ENCODE results near the gene LGMN.

The LGMN gene

GRCh38 chr14:92787554-92787953, 39.1 kb upstream of the LGMN start:
- no peaks in the 10 kb centered on the region for H3K36me3 ChIP-seq (ENCODE audit: insufficient read depth, low read length)
- H3K9ac ChIP-seq (ENCODE audit: low read depth, low read length, poor library complexity, severe bottlenecking): no peak overlapping the region
- no peaks in the 10 kb centered on the region for H4K20me1 ChIP-seq (ENCODE audit: insufficient read depth, low read length, poor library complexity, severe bottlenecking)
- peaks cover 10% of the 10 kb centered on the region for H3K27me3 ChIP-seq (ENCODE audit: insufficient read depth, low read length, poor library complexity, severe bottlenecking)
- H3K9me3 ChIP-seq (ENCODE audit: insufficient read depth, low read depth, low read length): peaks cover 14% of the 10 kb centered on the region; the same call in 1 of the 2 replicates
- TF ChIP-seq EZH2phosphoT487 (IDR thresholded peaks at IDR 0.05; ENCODE audit: borderline replicate concordance): no peak
- TF ChIP-seq CTCF (conservative IDR thresholded peaks at IDR 0.05; ENCODE audit: low read length): no peak
- no peaks in the 10 kb centered on the region for H3F3A ChIP-seq (ENCODE audit: low read depth)
- peaks cover 5% of the 10 kb centered on the region for H3K4me1 ChIP-seq (ENCODE audit: insufficient read depth, low read length, poor library complexity, severe bottlenecking)
- no peak overlapping the region for H3K4me3 ChIP-seq (ENCODE audit: low read length, poor library complexity, severe bottlenecking)
- no peaks in the 10 kb centered on the region for H3K79me2 ChIP-seq (ENCODE audit: insufficient read depth, low read length)
- no peaks in the 10 kb centered on the region for H3K9me2 ChIP-seq (replicated peaks; ENCODE audit: low read depth, low read length)
- no peak overlapping the region for H3K4me2 ChIP-seq (ENCODE audit: low read depth, low read length, poor library complexity, severe bottlenecking)
- no peak overlapping the region for H2AFZ ChIP-seq (ENCODE audit: low read length)

- no peak overlapping the region for H3K9ac ChIP-seq (ENCODE audit: low read depth, low read length, poor library complexity, severe bottlenecking)
- H3K4me1 ChIP-seq (ENCODE audit: insufficient read depth, low read length, poor library complexity, severe bottlenecking): peaks cover 7% of the 10 kb centered on the region
- TF ChIP-seq EZH2phosphoT487 (IDR thresholded peaks at IDR 0.05; ENCODE audit: borderline replicate concordance): no peak
- no peak for TF ChIP-seq CTCF (conservative IDR thresholded peaks at IDR 0.05; ENCODE audit: low read length)
- H4K20me1 ChIP-seq (ENCODE audit: insufficient read depth, low read length, poor library complexity, severe bottlenecking): no peaks in the 10 kb centered on the region
- no peak overlapping the region for H2AFZ ChIP-seq (ENCODE audit: low read length)
- H3K4me2 ChIP-seq (ENCODE audit: low read depth, low read length, poor library complexity, severe bottlenecking): no peak overlapping the region
- no peaks in the 10 kb centered on the region for H3F3A ChIP-seq (ENCODE audit: low read depth)
- H3K9me3 ChIP-seq (ENCODE audit: insufficient read depth, low read depth, low read length): peaks cover 14% of the 10 kb centered on the region; the same call in 1 of the 2 replicates
- H3K4me3 ChIP-seq (ENCODE audit: low read length, poor library complexity, severe bottlenecking): no peak overlapping the region
- no peaks in the 10 kb centered on the region for H3K79me2 ChIP-seq (ENCODE audit: insufficient read depth, low read length)
- no peaks in the 10 kb centered on the region for H3K36me3 ChIP-seq (ENCODE audit: insufficient read depth, low read length)
- H3K9me2 ChIP-seq (replicated peaks; ENCODE audit: low read depth, low read length): no peaks in the 10 kb centered on the region
- peaks cover 5% of the 10 kb centered on the region for H3K27me3 ChIP-seq (ENCODE audit: insufficient read depth, low read length, poor library complexity, severe bottlenecking)
Measured at GRCh38 chr14:92786427-92786756, 38.0 kb upstream of the LGMN start.

- H2AFZ ChIP-seq (ENCODE audit: low read length): no peak overlapping the region; the same call in 1 of the 2 replicates
- H3K36me3 ChIP-seq (ENCODE audit: insufficient read depth, low read length): no peaks in the 10 kb centered on the region
- no peak overlapping the region for H3K9ac ChIP-seq (ENCODE audit: low read depth, low read length, poor library complexity, severe bottlenecking)
- no peaks in the 10 kb centered on the region for H4K20me1 ChIP-seq (ENCODE audit: insufficient read depth, low read length, poor library complexity, severe bottlenecking)
- H3K4me3 ChIP-seq (ENCODE audit: low read length, poor library complexity, severe bottlenecking): no peak overlapping the region
- H3K27me3 ChIP-seq (ENCODE audit: insufficient read depth, low read length, poor library complexity, severe bottlenecking): no peaks in the 10 kb centered on the region
- H3K9me2 ChIP-seq (replicated peaks; ENCODE audit: low read depth, low read length): no peaks in the 10 kb centered on the region
- H3K79me2 ChIP-seq (ENCODE audit: insufficient read depth, low read length): no peaks in the 10 kb centered on the region
- peaks cover 8% of the 10 kb centered on the region for H3K4me1 ChIP-seq (ENCODE audit: insufficient read depth, low read length, poor library complexity, severe bottlenecking)
- H3F3A ChIP-seq (ENCODE audit: low read depth): no peaks in the 10 kb centered on the region
- peaks cover 14% of the 10 kb centered on the region; the same call in 1 of the 2 replicates for H3K9me3 ChIP-seq (ENCODE audit: insufficient read depth, low read depth, low read length)
- no peak overlapping the region for H3K4me2 ChIP-seq (ENCODE audit: low read depth, low read length, poor library complexity, severe bottlenecking)
- TF ChIP-seq CTCF (conservative IDR thresholded peaks at IDR 0.05; ENCODE audit: low read length): no peak
- TF ChIP-seq EZH2phosphoT487 (IDR thresholded peaks at IDR 0.05; ENCODE audit: borderline replicate concordance): no peak
Measured at GRCh38 chr14:92785667-92786426, 37.4 kb upstream of the LGMN start.
